SK-N-MC (cell line): ENCODE data around the gene MRPL55.

Source experiments
- EZH2 ChIP-seq: fragments of 200-600 bp; sonication (generic); IDR thresholded peaks from one replicate; pipeline ENCODE4 v1.6.1; 2017; ENCODE audit warnings: antibody characterized with exemption
- POLR2AphosphoS5 ChIP-seq: IDR thresholded peaks from 2 replicates; pipeline ENCODE4 v1.6.1; 2012; ENCODE audit warnings: mild to moderate bottlenecking, low read depth, low read length, borderline replicate concordance

DNA sequence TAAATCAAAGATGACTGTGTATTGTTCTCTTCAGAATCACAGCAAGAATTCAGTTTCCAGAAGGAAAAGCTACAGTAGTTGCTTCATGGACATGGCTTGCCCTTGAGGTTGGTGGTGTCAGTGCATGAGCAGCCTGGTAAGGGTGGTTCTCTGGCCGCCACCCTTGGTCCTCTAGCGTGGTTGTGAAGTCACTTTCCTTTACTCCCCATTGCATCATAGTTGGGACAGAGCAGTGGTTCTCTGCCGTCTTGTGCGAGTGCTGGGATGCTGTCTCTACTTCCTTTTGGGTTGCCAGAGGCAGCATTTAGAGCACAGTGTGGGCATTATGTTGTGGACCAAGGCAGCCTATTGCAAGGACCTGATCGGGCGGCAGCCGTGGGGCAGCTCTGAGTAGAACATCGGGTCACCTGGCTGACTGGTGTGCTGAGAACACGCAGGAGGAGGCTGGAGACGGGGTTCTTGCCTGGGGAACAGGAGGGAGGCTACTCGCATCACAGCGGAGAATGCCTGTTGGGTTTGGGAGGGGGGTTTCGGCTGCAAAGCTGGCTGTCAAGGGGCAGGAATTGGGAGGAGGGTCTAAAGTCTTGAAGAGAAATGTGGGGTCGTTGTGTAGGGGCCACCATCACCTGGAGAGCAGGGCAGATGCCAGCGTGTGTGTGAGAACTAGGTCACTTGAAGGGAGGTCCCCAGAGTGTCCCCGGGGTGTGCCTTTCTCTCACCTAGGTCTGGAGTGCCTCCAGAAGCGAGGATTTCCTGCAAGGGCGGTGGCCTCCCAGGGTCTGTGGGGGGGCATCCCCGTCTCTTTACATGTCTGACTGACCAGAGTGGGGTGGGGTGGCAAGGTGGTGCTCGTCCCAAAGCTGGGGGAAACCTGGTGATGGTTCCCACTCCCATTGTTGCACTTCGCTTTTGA, 20.3 kb downstream of the MRPL55 start:
- no peak for TF ChIP-seq EZH2
- no peak for TF ChIP-seq POLR2AphosphoS5
